Stimulated activated CD4-positive, alpha-beta T cell treated with anti-CD3 and anti-CD28 coated beads, Interleukin-15, amount 100 ng/mL, for 24 hours (primary cell): ENCODE data around the gene MEIS1.

Experiments used
- DNase-seq: peaks from one replicate; pipeline ENCODE4 v3.0.0-alpha.2; 2020

MEIS1 gene

DNA sequence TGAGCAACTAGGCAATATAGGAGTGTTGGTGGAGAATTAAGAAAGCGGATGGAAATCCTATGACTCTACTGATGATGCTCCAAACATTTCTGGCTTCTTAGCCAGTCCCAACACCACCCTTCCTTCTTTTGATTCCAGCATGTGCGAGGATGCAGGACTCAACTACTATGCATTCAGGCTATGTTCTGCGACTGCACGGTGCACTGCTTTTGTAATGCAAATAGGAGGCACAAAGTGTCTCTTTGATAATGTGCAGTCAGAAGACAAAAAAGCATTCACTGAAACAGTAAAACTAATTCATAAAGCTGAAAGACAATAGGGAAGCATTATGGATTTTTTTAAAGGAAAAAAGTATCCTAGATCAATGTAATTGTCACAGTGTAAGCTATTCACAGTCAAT lies 106.7 kb downstream of the MEIS1 start:
- DNase-seq, result no peak

GRCh38 chr2:66543257-66543767 lies 108.4 kb downstream of the MEIS1 start:
- no peak for DNase-seq

DNA sequence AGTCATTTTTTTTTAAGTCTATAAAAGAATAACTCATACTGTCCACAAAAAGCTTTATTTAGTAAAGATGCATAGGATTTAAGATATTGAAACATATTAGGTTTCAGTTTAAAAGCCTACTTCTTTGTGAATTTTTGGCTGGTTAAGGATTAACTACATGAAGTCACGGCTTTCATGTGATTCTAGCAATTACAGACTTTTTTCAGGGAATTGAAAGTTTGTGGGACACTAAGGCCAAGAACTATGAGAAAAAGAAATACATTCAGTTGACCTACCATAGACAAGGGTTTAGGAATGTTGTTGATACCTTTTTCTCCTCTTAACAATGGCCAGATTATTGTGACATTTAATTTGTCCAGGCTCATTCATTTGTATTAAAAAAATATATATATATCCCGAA lies 109.3 kb downstream of the MEIS1 start:
- no peak for DNase-seq

DNA sequence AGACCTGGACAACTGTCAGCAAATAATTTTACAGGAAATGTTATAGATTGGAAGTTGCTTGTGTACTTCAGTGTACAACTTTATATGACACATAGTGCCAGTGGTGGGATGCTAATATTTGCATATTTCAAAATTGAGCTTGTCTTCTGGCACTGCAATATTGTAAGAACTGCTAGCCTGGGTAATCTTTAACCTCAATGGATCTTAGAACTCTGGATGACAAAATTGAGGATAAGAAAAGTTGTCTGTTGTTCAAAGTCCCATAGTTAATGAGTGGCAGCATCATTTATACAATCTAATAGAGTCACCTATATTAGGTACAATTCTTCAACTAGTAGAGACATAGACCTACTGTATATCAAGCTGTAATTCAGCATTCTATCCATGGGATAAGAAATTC lies 110.3 kb downstream of the MEIS1 start:
- no peak for DNase-seq

DNA sequence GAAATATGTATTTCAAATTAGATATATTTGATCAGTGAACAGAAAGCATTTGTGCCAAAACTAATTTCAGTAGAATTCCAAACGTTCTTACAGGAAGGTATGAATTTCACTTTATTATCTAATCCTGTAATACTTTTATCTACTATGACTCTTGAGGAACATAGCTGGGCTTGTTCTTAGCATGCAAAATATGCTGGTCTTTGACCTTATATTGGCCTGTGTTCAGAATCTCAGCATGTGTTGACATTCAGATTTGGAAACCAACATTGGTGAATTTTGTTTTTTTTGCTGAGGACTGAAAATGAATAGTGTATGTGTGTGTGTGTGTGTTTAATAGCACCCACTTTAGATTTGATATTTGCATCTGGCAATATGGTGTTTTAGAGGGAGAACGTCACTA lies 112.2 kb downstream of the MEIS1 start:
- no peak for DNase-seq

DNA sequence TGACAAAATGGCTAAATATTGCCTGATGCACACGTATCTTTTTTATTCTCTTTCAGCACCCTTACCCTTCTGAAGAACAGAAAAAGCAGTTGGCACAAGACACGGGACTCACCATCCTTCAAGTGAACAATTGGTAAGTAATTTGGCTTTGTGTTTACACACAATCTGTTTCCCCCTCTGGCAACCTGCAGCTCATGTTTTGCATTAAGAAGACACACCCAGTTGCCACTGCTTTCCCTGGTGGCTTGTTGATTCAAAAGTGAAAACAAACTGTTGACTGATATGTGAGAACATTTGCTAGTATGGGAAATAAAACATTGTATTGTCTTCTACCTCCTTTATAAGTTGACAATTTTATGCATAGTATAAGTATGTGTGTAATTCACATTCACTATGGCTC lies 113.0 kb downstream of the MEIS1 start:
- DNase-seq, result no peak

DNA sequence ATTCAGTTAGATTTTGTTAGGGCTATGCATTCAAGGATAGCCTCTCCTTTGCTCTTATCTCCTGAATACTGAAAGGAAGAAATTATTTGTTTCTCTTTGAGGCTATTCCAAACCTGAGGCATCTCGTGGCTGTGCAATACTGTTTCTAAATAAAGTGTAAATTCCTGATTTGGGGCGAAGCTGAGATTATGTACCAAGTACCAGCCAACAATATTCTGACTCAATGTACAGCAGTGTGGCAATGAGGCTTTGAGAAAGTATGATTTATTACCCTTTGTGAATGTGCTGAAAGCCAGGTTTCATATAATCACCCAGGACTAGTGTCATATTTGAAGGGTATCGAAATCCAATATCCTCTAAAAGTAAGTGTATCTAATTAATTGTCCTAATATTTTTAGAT lies 113.5 kb downstream of the MEIS1 start:
- no peak for DNase-seq

DNA sequence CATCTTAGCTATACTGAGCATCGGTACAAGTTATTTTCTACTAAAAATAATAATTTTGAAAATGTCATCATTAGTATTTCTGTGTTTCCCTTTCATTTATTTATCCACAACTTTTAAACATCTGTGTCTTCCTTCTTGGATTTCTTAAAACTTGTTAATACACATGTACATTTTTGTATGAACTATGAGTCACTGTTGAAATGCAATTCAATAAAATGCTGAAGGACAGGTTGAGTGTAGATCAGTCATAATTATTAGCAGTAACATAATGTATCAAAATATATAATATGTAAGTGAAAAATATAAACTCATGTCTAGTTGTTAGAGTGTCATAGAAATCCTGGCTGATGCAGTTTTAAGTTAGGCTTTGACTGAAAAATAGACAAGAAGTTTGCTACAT lies 115.9 kb downstream of the MEIS1 start:
- DNase-seq, result no peak

- no peak for DNase-seq
Observed at GRCh38 chr2:66553370-66553769, 118.4 kb downstream of the MEIS1 start.

GRCh38 chr2:66555091-66555490 lies 120.2 kb downstream of the MEIS1 start:
- no peak for DNase-seq

GRCh38 chr2:66555501-66556324 lies 120.8 kb downstream of the MEIS1 start:
- DNase-seq, result no peak

DNA sequence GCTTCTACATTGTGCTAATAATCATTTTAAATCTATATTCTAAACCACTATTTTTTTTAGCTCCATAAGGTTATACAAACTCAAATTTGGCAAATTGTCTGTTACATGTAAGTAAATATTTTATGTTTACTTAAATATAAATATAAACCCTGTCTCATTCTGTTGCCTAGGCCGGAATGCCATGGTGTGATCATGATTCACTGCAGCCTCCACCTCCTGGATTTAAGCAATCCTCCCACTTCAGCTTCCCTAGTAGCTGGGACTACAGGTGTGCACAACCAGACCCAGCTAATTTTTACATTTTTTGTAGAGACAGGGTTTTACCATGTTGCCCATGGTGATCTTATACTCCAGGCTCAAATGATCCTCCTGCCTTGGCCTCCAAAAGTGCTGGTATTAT lies 124.7 kb downstream of the MEIS1 start:
- DNase-seq, result no peak

DNA sequence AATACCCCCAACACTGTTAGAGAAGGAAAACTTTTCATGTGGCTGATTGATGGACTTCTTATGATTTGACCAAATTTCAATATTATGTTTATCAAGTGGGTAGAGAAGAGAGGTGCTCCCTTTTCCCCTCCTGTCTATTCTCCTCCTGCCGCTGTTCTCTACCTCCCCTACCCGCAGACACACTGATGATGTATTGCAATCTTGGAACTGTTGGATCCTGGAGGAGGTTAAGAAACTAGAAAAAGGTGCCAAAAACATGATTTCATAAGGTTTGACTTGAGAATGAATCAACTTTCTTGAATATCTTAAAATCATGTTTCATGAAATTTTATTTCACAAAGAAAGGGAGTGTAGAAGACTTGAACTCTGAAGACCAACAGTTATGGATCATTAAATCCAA lies 125.8 kb downstream of the MEIS1 start:
- no peak for DNase-seq

- no peak for DNase-seq
Observed at GRCh38 chr2:66561645-66562303, 126.8 kb downstream of the MEIS1 start.

DNA sequence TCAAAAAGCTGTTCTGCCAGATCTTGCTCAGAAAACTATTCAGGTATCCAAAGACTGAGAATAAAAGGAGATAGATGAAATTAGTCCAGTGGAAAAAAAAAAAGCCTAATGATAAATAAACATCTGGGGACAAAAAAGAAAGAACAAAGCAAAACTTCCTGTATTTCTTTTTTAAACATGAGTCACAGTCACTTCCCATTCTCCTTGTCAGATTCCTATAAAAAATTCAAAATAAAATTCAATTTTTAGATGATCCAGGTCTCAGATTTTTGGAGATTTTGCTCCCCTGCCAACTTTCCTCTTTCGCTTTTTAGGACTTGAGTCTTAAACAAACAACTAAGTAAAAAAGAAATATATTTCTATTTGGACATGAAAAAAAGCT lies 127.4 kb downstream of the MEIS1 start:
- DNase-seq, result no peak

DNA sequence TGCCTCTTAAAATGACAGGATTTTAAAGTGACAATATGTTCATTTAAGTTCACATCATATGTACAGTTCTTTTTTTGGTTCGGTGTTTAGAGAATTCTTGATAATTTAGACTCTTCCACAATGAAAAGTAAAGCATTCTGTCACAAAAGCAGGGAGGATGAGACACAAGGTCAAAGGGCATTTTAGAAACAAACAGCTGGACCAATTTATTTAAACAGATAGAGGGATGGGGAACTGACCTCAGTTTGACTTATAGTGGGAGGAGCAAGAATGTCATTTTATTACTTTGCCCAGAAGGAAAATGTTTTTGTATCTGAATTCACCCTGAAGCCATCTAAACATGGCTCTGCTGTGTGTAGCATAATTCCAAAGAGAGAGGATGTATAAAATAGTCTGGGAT lies 128.5 kb downstream of the MEIS1 start:
- no peak for DNase-seq

DNA sequence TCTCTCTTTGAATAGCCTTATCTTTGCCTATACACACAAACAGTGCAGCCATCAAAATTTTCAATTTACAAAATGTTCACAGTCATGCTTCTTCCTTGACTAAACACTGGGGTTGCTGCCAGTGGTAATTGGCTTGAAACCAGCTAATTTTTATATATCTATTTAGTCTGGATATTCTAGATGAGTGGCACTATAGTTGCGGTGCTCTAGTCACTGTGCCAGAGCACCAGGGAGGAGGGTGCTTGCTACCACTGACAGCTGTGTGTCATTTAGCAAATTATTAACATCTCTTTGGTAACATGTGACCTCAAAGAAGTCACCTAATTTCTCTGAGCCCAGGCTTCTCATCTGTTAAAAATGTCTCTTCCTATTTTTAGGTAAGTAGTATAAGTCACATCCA lies 130.4 kb downstream of the MEIS1 start:
- no peak for DNase-seq

GRCh38 chr2:66566726-66567399 lies 131.9 kb downstream of the MEIS1 start:
- DNase-seq, result no peak

DNA sequence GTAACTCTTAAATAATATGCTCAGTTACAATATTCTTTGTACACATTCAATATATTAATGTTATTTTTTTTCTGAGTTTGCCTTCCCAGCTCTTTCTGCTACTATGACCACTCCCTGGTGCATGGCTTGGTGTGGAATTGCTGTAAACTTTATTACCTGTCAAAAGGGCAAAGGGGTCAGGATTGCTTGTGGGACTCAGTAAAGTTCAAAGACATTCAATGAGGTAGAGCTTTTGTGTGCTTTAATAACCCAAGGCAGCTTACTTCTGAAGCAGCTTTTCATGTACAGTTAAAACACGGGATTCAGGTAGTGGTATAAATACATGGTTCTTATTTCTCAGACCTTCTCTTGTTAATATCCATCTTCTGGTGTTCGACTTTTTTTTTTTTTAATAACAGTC lies 132.8 kb downstream of the MEIS1 start:
- no peak for DNase-seq

DNA sequence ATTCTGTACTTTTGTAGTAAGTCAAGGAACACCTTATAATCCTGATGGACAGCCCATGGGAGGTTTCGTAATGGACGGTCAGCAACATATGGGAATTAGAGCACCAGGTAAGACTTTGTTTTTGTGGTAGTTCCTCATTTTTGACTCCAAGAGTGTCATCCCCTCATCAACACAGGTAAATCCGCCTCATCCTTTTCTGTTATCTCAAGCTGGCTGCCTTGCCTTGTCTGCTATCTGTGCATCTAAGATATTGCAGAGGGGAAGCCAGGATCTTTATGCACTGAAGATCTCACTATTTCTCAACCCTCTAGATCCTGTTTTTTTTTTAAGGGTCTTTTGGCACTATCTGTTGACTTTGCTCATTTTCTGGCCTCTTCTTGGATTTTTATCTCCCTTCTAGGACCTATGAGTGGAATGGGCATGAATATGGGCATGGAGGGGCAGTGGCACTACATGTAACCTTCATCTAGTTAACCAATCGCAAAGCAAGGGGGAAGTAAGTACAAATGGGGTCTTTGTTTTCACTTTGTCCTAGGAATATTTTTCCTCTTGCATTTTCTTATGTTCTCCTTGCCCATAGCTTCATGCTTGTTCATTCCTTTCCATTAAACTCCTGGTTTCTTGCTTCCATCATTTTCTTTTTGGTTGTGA lies 133.8 kb downstream of the MEIS1 start:
- DNase-seq, result no peak

GRCh38 chr2:66569321-66569851 lies 134.5 kb downstream of the MEIS1 start:
- no peak for DNase-seq

GRCh38 chr2:66569974-66570373 lies 135.0 kb downstream of the MEIS1 start:
- DNase-seq, result no peak

GRCh38 chr2:66570471-66570870 lies 135.5 kb downstream of the MEIS1 start:
- DNase-seq, result no peak
